Subcutaneous abdominal adipose tissue (tissue), 5 donors: ENCODE measurements around the gene C19orf67.
A peak's percentile ranks its signal among the peaks of the same experiment; 100 is the strongest.
"Not testable (repeated sequence)": the region's sequence is repeated elsewhere in the genome, so short reads cannot be mapped to it uniquely, and the experiment has no call there.

Source experiments
- H3K27ac ChIP-seq: one replicate; pipeline ENCODE4 v1.7.0; 2013; ENCODE audit warnings: low read depth, mild to moderate bottlenecking, inconsistent platforms, low read length, moderate library complexity
- H3K27me3 ChIP-seq, 5 donors: one replicate each; pipeline ENCODE4 v1.7.0; 2013; ENCODE audit warnings: low read length in 5 of 5, inconsistent platforms in 1 of 5; ENCODE audit not compliant: control insufficient read depth in 5 of 5, insufficient read depth in 4 of 5
- H3K36me3 ChIP-seq, 5 donors: one replicate each; pipeline ENCODE4 v1.7.0; 2013; ENCODE audit warnings: low read length in 5 of 5; ENCODE audit not compliant: control insufficient read depth in 5 of 5, insufficient read depth in 5 of 5
- H3K4me1 ChIP-seq, 5 donors: one replicate each; pipeline ENCODE4 v1.7.0; 2013; ENCODE audit warnings: low read length in 5 of 5, mild to moderate bottlenecking in 3 of 5, moderate library complexity in 1 of 5; ENCODE audit not compliant: control insufficient read depth in 5 of 5, insufficient read depth in 5 of 5
- H3K4me3 ChIP-seq, 5 donors: one replicate each; pipeline ENCODE4 v1.7.0; 2013; ENCODE audit warnings: low read length in 5 of 5, low read depth in 1 of 5
- H3K9ac ChIP-seq, 5 donors: one replicate each; pipeline ENCODE4 v1.7.0; 2013; ENCODE audit warnings: low read length in 5 of 5, mild to moderate bottlenecking in 4 of 5, moderate library complexity in 3 of 5
- H3K9me3 ChIP-seq, 5 donors: one replicate each; pipeline ENCODE4 v1.7.0; 2013; ENCODE audit warnings: low read length in 5 of 5; ENCODE audit not compliant: control insufficient read depth in 5 of 5
- donor health status: healthy.
- donor health status: healthy.
- donor health status: healthy.
- donor health status: healthy.
- donor health status: healthy.

The C19orf67 gene

GRCh38 chr19:14035159-14035558 lies 50.4 kb downstream of the C19orf67 start:
- H3K9ac ChIP-seq, H3K27ac ChIP-seq, H3K36me3 ChIP-seq, H3K27me3 ChIP-seq, H3K4me3 ChIP-seq, H3K9me3 ChIP-seq: not testable (repeated sequence)
- peaks cover 0 to 18% (median 14%) of the 10 kb centered on the region in 5 donors for H3K4me1 ChIP-seq

GRCh38 chr19:14033946-14034345 lies 51.6 kb downstream of the C19orf67 start:
- no peak overlapping the region for H3K9ac ChIP-seq
- no peak overlapping the region for H3K27ac ChIP-seq
- peaks cover 0 to 18% (median 14%) of the 10 kb centered on the region in 5 donors for H3K4me1 ChIP-seq
- H3K4me3 ChIP-seq: no peak overlapping the region
- no peaks in the 10 kb centered on the region for H3K9me3 ChIP-seq
- H3K27me3 ChIP-seq: peaks cover 0 to 7% (median 3%) of the 10 kb centered on the region in 5 donors
- no peaks in the 10 kb centered on the region for H3K36me3 ChIP-seq

GRCh38 chr19:14031719-14032480 lies 53.7 kb downstream of the C19orf67 start, which contains the start of gene IL27RA:
TSS of gene IL27RA (plus strand) at chr19:14031762. CDS start at chr19:14031873, 111 bp downstream.
- Histone ChIP-seq H3K27me3 (peaks cover 2 to 7% (median 3%) of the 10 kb centered on the region in 5 donors), H3K4me1 (peaks cover 0 to 18% (median 14%) of the 10 kb centered on the region in 5 donors), H3K9ac (peak within 1 kb of the TSS in 3 of 5 donors; percentile 67 to 83 (median 78)), H3K36me3 (no peaks in the 10 kb centered on the region), H3K4me3 (peak within 1 kb of the TSS; percentile 57 to 82 (median 77)), H3K27ac (peak within 1 kb of the TSS; percentile 23), H3K9me3 (no peaks in the 10 kb centered on the region)
